Breast epithelium (tissue), 3 donors: Measurements from ENCODE around the gene PTPN14.

Experiments used
- CTCF ChIP-seq, 3 donors: fragments of 450-650 bp; IDR thresholded peaks; one replicate each; pipeline ENCODE4 v1.5.1; 2016 to 2017; ENCODE audit warnings: antibody characterized with exemption in 3 of 3, mild to moderate bottlenecking in 3 of 3, moderate library complexity in 3 of 3
- POLR2A ChIP-seq: fragments of 450-650 bp; IDR thresholded peaks from one replicate; pipeline ENCODE4 v1.6.1; 2016; ENCODE audit warnings: antibody characterized with exemption, mild to moderate bottlenecking, moderate library complexity
- POLR2AphosphoS5 ChIP-seq, 3 donors: sonication (generic); formaldehyde crosslinking; IDR thresholded peaks; one replicate each; pipeline ENCODE4 v1.6.1; 2017; ENCODE audit warnings: antibody characterized with exemption in 3 of 3

DNA sequence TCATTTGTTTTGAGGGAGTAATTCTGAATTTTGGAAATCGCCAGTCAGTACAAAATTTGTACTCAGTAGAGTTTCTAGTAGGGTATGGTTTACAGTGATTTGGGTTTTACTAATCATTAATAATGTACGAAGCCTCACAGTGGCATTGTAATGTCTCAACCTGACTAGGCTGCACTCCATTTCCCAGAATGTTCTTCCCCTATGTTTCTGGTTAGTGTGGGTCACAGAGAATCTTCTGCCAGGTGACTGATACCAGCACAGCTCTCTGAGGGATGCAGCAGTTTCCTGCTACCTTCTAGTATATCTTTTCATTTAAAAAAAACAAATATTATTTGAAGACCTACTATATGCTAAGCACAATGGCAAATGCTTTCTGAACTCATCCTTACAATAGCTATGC, 112.9 kb downstream of the PTPN14 start:
- no peak for TF ChIP-seq CTCF (IDR thresholded peaks at IDR 0.05)
- no peak for TF ChIP-seq POLR2A
- TF ChIP-seq POLR2AphosphoS5 (IDR thresholded peaks at IDR 0.05), result no peak
